ENCODE results near the gene DLGAP5.

DNA sequence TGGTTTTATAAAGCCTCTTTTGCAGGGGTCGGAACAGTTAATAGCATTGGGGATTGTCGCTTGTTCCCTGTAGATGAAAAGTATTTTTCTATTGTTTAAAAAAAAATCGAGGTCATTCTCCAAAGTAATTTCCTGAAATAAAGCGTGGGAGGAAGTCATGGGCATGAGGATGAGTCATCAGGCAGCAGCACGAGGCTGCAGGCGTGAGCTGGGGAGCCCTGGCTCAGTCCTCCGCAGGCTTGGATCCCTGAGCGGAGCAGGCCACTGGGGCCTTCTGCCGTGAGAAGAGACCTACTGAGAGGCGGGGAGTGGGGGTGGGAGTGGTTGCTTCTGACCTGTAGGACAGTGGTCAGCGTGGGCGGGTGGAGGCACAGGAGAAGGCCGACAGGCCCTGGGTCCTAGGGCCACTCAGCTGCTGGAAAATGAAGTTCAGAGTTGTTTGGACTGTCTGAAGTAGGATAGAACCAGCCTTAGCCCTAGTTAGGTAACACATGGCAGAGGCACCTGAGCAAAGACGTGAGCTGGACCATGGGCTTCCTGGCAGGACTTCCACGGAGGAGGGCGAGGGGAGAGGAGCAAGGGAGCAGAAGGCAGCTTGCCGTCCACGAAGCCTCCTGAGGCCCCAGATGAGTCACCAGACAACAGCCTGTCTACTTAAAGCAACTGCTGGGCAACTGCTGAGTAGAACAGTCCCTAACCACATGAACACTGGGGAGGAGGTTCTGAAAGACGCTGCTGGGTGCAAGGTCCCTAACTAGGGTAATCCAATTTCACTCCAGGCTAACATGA is 83.4 kb downstream of the DLGAP5 start:
- TF ChIP-seq, protein P1, sequence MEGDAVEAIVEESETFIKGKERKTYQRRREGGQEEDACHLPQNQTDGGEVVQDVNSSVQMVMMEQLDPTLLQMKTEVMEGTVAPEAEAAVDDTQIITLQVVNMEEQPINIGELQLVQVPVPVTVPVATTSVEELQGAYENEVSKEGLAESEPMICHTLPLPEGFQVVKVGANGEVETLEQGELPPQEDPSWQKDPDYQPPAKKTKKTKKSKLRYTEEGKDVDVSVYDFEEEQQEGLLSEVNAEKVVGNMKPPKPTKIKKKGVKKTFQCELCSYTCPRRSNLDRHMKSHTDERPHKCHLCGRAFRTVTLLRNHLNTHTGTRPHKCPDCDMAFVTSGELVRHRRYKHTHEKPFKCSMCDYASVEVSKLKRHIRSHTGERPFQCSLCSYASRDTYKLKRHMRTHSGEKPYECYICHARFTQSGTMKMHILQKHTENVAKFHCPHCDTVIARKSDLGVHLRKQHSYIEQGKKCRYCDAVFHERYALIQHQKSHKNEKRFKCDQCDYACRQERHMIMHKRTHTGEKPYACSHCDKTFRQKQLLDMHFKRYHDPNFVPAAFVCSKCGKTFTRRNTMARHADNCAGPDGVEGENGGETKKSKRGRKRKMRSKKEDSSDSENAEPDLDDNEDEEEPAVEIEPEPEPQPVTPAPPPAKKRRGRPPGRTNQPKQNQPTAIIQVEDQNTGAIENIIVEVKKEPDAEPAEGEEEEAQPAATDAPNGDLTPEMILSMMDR (IDR thresholded peaks at IDR 0.05; ENCODE audit: low read depth, low read length), result no peak
- TF ChIP-seq POLR2A (IDR thresholded peaks at IDR 0.05; ENCODE audit: extremely low read depth, insufficient read length), result peak; percentile 39
